Ectodermal cell (in vitro differentiated cells): Measurements from ENCODE around the gene ELMO1.

Source experiments
- H3K27ac ChIP-seq: 2 replicates; pipeline ENCODE4 v1.7.0; 2013; ENCODE audit warnings: mild to moderate bottlenecking, low read depth, low read length; ENCODE audit not compliant: insufficient read depth, poor library complexity, severe bottlenecking
- H3K27me3 ChIP-seq: 2 replicates; pipeline ENCODE4 v1.7.0; 2013; ENCODE audit warnings: mild to moderate bottlenecking, low read length; ENCODE audit not compliant: insufficient read depth, control insufficient read depth, poor library complexity, severe bottlenecking
- H3K36me3 ChIP-seq: one replicate; pipeline ENCODE4 v1.7.0; 2013; ENCODE audit warnings: low read length; ENCODE audit not compliant: control insufficient read depth, insufficient read depth
- H3K4me1 ChIP-seq: one replicate; pipeline ENCODE4 v1.7.0; 2013; ENCODE audit warnings: low read length; ENCODE audit not compliant: control insufficient read depth, insufficient read depth
- H3K4me3 ChIP-seq: 2 replicates; pipeline ENCODE4 v1.7.0; 2013; ENCODE audit warnings: low read depth, low read length, control low read depth; ENCODE audit not compliant: insufficient read depth
- H3K9me3 ChIP-seq: 2 replicates; pipeline ENCODE4 v1.7.0; 2013; ENCODE audit warnings: mild to moderate bottlenecking, low read length, moderate library complexity; ENCODE audit not compliant: control insufficient read depth
- WGBS, 2 experiments: methylation state at CpG; one replicate each; pipeline ENCODE4 v1.1.7; 2013; ENCODE audit warnings: missing lambda C conversion rate in 2 of 2; 5-methylcytosine and 5-hydroxymethylcytosine counted together

Gene ELMO1

GRCh38 chr7:36881233-36881874, 567.3 kb downstream of the ELMO1 start:
- 91 to 95% methylated on average over 10 to 11 of the region's 11 CpGs for WGBS, 2 experiments
- Histone ChIP-seq H3K27ac (no peak overlapping the region), H3K36me3 (no peaks in the 10 kb centered on the region), H3K4me1 (peaks cover 8% of the 10 kb centered on the region), H3K4me3 (no peak overlapping the region), H3K27me3 (no peaks in the 10 kb centered on the region), H3K9me3 (no peaks in the 10 kb centered on the region)

GRCh38 chr7:36880108-36880507, 568.6 kb downstream of the ELMO1 start:
- no peak overlapping the region for H3K27ac ChIP-seq
- peaks cover 18% of the 10 kb centered on the region for H3K4me1 ChIP-seq
- no peaks in the 10 kb centered on the region for H3K9me3 ChIP-seq
- H3K27me3 ChIP-seq, result no peaks in the 10 kb centered on the region
- H3K36me3 ChIP-seq, result no peaks in the 10 kb centered on the region
- H3K4me3 ChIP-seq, result no peak overlapping the region
- WGBS, 2 experiments, result 94% methylated on average over 3 of the region's 3 CpGs

GRCh38 chr7:36879021-36879420, 569.6 kb downstream of the ELMO1 start:
- no peak overlapping the region for H3K27ac ChIP-seq
- H3K36me3 ChIP-seq, result no peaks in the 10 kb centered on the region
- H3K4me3 ChIP-seq, result no peak overlapping the region
- peaks cover 19% of the 10 kb centered on the region for H3K4me1 ChIP-seq
- WGBS, 2 experiments, result 73 to 74% methylated on average over 4 of the region's 4 CpGs
- H3K27me3 ChIP-seq, result no peaks in the 10 kb centered on the region
- no peaks in the 10 kb centered on the region for H3K9me3 ChIP-seq

- Histone ChIP-seq H3K36me3 (no peaks in the 10 kb centered on the region), H3K4me1 (peaks cover 19% of the 10 kb centered on the region), H3K9me3 (no peaks in the 10 kb centered on the region), H3K4me3 (no peak overlapping the region), H3K27me3 (no peaks in the 10 kb centered on the region), H3K27ac (no peak overlapping the region)
- 98 to 100% methylated on average over 2 of the region's 2 CpGs for WGBS, 2 experiments
These were observed 570.4 kb downstream of the ELMO1 start for GRCh38 chr7:36878288-36878687.

- no peak overlapping the region for H3K4me3 ChIP-seq
- H3K27me3 ChIP-seq, result no peaks in the 10 kb centered on the region
- H3K4me1 ChIP-seq, result peaks cover 19% of the 10 kb centered on the region
- 33 to 49% methylated on average over 2 of the region's 2 CpGs for WGBS, 2 experiments
- H3K36me3 ChIP-seq, result no peaks in the 10 kb centered on the region
- no peak overlapping the region for H3K27ac ChIP-seq
- H3K9me3 ChIP-seq, result no peaks in the 10 kb centered on the region
These were observed 572.9 kb downstream of the ELMO1 start for GRCh38 chr7:36875794-36876193.

- Histone ChIP-seq H3K27me3 (no peaks in the 10 kb centered on the region), H3K9me3 (no peaks in the 10 kb centered on the region), H3K4me1 (peaks cover 19% of the 10 kb centered on the region), H3K4me3 (no peak overlapping the region), H3K36me3 (no peaks in the 10 kb centered on the region), H3K27ac (no peak overlapping the region)
- 98 to 100% methylated on average over 2 of the region's 2 CpGs for WGBS, 2 experiments
These were observed 574.6 kb downstream of the ELMO1 start for GRCh38 chr7:36874041-36874440.

GRCh38 chr7:36871863-36872262, 576.8 kb downstream of the ELMO1 start:
- Histone ChIP-seq H3K4me3 (no peak overlapping the region), H3K4me1 (peaks cover 16% of the 10 kb centered on the region), H3K36me3 (no peaks in the 10 kb centered on the region)

GRCh38 chr7:36871355-36871738, 577.3 kb downstream of the ELMO1 start:
- Histone ChIP-seq H3K9me3 (no peaks in the 10 kb centered on the region), H3K4me1 (peaks cover 11% of the 10 kb centered on the region), H3K36me3 (no peaks in the 10 kb centered on the region), H3K27me3 (no peaks in the 10 kb centered on the region), H3K27ac (no peak overlapping the region), H3K4me3 (no peak overlapping the region)
- WGBS, 2 experiments, result 53% methylated on average over 1 of the region's 1 CpG; no CpG with 5 or more reads in 1 of the 2 experiments

More at GRCh38 chr7:36871863-36872262, 576.8 kb downstream of the ELMO1 start:
- Histone ChIP-seq H3K9me3 (no peaks in the 10 kb centered on the region), H3K27ac (no peak overlapping the region), H3K27me3 (no peaks in the 10 kb centered on the region)

- H3K27me3 ChIP-seq, result no peaks in the 10 kb centered on the region
- no peaks in the 10 kb centered on the region for H3K9me3 ChIP-seq
- H3K4me3 ChIP-seq, result no peak overlapping the region
- peaks cover 8% of the 10 kb centered on the region for H3K4me1 ChIP-seq
- H3K27ac ChIP-seq, result no peak overlapping the region
- H3K36me3 ChIP-seq, result no peaks in the 10 kb centered on the region
- WGBS, 2 experiments, result 92 to 95% methylated on average over 1 of the region's 1 CpG
These were observed 577.9 kb downstream of the ELMO1 start for GRCh38 chr7:36870625-36871354.

GRCh38 chr7:36868727-36869411, 579.8 kb downstream of the ELMO1 start:
- Histone ChIP-seq H3K27me3 (no peaks in the 10 kb centered on the region), H3K4me1 (no peaks in the 10 kb centered on the region), H3K9me3 (no peaks in the 10 kb centered on the region), H3K36me3 (no peaks in the 10 kb centered on the region), H3K4me3 (no peak overlapping the region), H3K27ac (no peak overlapping the region)
- WGBS, 2 experiments, result 89 to 90% methylated on average over 7 of the region's 7 CpGs
